GM19328 (cell line): ENCODE data around the gene DMD.
"Not testable (repeated sequence)": the region's sequence is repeated elsewhere in the genome, so short reads cannot be mapped to it uniquely, and the experiment has no call there.

Source experiments
- ATAC-seq: cut with Tn5 transposase; IDR thresholded peaks from one replicate; pipeline ENCODE4 v1.9.1; 2021; ENCODE audit warnings: mild to moderate bottlenecking, moderate library complexity; ENCODE audit not compliant: unreplicated experiment

DMD gene

GRCh38 chrX:32867781-32868523 is 343.4 kb downstream of the DMD start:
- ATAC-seq, result no peak

- no peak for ATAC-seq
Measured at GRCh38 chrX:32852203-32852602, 359.1 kb downstream of the DMD start.

DNA sequence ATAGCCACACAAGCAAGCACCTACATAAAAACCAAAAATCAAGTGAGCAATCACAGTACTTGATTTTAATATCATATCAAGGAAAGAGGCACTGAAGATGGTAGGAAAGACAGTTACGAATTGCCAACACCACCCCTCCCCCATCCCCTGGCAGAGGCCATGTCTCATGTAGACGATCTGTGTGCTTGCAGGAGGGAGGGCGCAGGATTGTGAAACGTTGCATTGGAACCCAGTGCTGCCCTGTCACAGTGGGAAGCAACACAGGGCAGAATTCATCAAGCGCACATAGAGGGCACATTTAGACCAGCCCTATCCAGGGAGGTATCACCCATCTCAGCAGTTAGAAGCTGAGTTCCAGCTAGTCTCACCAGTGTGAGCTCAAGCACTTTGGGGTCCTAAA is 359.8 kb downstream of the DMD start:
- ATAC-seq, result no peak

DNA sequence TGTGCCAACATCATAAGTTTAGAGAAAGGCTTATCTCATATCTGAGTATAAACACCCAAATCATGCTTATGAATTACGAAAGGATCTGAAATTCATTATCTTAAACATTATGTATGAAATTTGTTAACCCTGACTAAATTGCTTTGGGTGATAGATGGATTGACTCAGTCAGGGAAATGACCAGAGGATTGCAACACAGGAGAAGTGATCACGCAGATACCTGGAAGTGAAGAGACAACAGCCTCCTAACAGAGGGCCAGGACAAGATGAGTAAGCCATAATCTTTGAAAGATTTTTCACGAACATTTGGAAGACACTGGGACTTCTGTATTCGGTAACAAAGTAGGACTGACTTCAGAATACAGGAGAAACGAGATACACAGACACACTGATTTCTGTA is 363.4 kb downstream of the DMD start:
- no peak for ATAC-seq

GRCh38 chrX:32842053-32842452 is 369.3 kb downstream of the DMD start:
- ATAC-seq, result no peak

- no peak for ATAC-seq
Measured at GRCh38 chrX:32839781-32840180, 371.6 kb downstream of the DMD start.

DNA sequence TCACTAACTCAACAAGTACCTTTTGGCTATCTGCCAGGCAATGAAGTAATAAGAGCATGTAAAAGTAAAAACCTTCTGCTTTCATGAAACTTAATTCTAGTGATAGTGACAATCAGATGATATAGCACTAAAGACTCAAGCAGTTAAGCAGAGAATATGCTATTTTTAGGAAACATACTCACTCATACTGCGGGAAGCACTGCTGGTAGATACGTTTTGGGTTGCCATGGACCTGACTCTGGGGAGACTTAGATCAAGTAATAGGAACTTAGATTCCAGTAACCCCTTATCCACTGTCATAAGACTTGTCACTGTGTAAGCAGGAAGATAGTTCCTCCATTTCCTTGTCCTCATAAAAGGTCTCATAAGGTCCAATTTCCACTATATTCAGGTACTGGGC is 386.3 kb downstream of the DMD start:
- ATAC-seq, result no peak

- ATAC-seq, result no peak
Measured at GRCh38 chrX:32804034-32804433, 407.3 kb downstream of the DMD start.

DNA sequence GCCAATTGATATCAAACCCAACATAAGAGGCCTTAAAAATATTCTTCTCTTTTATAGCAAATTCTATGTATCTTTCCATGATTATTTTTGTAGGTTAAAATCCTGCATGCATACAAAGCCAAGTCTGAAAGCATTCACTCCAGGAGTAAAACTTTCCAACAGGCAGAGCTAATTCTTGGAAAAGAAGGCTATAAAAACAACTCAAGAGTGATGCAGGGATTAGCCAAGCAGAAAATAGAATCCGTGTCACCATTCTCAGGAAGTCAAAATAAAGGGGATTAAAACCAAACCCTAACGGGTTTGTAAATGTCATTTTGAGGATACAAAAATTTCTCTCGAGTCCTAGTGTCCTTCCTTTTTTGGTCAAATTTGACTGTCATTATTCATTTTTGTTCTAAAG is 412.4 kb downstream of the DMD start:
- no peak for ATAC-seq

DNA sequence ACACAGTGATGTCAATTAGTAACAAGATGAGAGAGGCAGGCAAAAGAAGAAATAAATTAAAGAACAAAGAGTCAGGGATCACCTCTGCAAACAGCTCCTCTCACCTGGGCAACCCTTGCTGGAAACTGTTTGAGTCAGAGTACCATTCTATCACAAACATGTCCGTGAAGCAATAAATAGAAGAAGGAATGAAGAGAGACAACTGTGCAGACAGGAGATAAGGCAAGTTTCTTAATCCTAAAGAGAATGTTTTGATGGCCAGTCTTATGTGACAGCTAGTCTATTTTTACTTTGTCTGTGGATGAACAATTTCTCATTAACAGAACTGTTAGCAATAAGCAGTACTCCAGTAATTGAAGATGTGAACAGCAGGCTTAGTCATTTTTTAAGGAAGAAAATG is 422.4 kb downstream of the DMD start:
- ATAC-seq, result no peak

DNA sequence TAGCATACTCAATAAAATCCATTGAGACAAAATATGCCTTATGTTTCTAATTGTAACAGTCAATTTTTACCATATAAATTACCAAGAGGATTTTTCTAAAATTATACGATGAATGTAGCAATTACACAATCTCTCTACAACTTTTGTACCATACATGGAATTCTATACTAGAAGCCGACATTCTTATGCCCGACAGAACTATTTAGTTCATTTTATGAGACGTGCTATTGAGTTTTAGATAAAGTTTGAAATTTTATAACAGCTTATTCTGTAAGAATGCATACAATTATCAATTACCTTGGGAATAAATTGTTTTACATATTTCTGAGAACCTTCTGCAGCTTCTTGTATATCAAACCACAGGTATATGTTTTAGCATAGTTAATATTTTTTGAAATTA is 431.2 kb downstream of the DMD start:
- ATAC-seq, result no peak

GRCh38 chrX:32778965-32779364 is 432.4 kb downstream of the DMD start:
- ATAC-seq, result no peak

GRCh38 chrX:32774966-32775365 is 436.4 kb downstream of the DMD start:
- no peak for ATAC-seq

- no peak for ATAC-seq
Measured at GRCh38 chrX:32749070-32749469, 462.3 kb downstream of the DMD start.

GRCh38 chrX:32745323-32745722 is 466.0 kb downstream of the DMD start:
- ATAC-seq, result no peak

DNA sequence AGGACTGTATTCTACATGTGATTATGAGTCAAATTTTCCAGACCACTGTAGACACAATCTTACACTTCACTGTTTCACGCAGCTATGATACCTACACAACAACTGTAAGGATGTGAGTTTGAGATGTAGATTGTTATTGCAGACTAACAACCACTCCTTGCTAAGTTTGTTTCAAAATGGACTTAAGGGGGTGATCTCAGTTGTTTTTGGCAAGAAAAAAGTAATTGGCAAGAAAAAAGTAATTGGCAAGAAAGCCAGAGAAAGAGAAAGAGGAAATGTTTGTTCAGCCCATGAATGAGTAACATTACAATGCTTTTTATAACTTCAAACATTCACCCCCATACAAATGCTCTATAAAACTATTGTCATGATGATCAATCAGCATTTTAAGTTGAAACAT is 466.4 kb downstream of the DMD start:
- no peak for ATAC-seq

DNA sequence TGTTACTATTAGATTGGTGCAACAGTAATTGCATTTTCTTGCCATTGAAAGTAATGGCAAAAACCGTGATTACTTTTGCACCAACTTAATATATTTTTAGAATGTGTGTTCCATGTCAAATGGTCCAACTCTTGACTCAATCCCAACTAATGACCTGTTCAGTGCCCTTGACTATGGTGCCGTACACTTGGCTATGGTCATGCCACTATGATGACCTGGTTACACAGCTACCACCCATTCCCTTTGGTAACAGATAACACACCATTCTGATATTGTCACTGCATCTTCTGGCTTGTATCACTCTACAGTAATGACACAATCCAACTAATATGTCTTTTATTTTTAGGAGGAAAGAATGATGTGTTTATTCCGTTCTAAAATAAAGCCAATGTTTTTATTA is 469.4 kb downstream of the DMD start:
- no peak for ATAC-seq

GRCh38 chrX:32708542-32708941 is 502.8 kb downstream of the DMD start:
- ATAC-seq, result no peak

DNA sequence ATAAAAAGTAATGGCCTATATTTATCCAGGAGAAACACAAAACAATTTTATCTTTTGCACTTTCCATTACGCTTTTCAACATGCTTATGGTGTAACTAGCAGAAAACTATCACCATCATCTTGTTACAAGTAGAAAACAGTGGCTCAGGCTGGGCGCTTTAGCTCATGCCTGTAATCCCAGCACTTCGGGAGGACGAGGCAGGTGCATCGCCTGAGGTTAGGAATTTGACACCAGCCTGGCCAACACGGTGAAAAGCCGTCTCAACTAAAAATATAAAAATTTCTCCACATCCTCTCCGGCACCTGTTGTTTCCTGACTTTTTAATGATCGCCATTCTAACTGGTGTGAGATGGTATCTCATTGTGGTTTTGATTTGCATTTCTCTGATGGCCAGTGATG is 506.0 kb downstream of the DMD start:
- not testable (repeated sequence) for ATAC-seq

DNA sequence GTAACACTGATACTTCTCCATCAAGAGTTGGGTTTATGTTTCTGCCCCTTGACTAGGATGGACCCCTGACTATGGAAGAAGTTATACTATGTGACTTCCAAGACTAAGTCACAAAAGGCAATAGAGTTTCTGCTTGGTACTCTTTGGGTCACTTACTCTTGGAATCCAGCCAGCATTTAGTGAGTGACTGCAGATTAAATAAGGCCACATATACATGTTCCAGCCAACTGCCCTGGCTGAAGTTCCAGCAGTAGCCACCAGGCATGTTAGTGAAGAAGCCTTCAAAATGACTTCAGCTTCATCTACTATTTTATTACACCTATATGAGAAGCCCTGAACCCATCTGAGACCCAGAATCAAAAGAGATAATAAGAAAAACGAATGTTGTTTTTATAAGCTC is 524.0 kb downstream of the DMD start:
- ATAC-seq, result no peak

DNA sequence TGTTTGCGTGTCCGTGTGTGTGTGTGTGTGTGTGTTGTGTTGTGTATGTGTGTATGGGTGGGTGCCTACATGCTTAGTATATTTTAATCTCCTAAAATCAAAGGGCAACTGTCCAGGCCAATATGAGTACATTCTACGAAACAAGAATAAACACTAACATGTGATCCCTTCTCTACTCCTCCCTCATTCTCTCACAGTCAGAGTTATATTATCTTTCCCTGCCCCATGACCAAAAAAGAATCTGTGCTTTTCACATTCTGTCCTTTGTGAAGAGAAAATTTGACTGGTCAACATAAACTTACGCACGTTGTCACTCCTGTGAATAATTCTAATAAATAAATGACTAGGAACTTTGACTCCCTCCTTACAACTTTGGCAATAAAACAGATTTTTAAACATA is 532.9 kb downstream of the DMD start:
- ATAC-seq, result no peak

DNA sequence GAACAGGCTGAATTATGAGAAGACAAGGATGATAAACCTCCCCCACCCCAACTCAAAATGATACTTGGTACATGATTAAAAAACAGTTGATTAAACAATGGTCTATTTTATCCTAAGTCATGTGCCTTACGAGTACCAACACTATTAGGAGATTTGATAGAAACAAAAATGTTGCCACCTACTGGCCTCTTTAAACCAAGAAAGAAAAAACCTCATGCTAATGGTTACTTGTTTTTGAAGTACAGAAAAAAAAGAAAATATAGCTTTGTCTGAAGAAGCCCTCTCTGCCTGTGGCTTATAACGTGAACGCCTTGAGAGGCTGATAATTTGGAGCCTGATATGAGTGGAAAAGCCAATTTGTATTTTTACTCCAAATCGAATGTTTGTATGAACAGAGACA is 538.2 kb downstream of the DMD start:
- no peak for ATAC-seq

GRCh38 chrX:32662516-32662915 is 548.8 kb downstream of the DMD start:
- no peak for ATAC-seq
